HepG2 (cell line): ENCODE results near the gene GFER. TPM values are rescaled to one million over a fixed set of nuclear protein-coding genes. Genes with fewer than 3 reads are reported as not detected.

Source experiments
- BRF2 ChIP-seq: sonication (generic); formaldehyde crosslinking; IDR thresholded peaks from 2 replicates; pipeline ENCODE4 v1.8.1; 2022; ENCODE audit warnings: mild to moderate bottlenecking, missing genetic modification reagents
- DR1 ChIP-seq: sonication (generic); formaldehyde crosslinking; IDR thresholded peaks from 2 replicates; pipeline ENCODE4 v1.8.0; 2021; ENCODE audit warnings: mild to moderate bottlenecking, missing genetic modification reagents, inconsistent platforms
- MBNL3 ChIP-seq: fragments of 250-450 bp; sonication (Bioruptor Pico); conservative IDR thresholded peaks from 2 replicates; pipeline ENCODE4 v1.8.0; 2022; ENCODE audit warnings: mild to moderate bottlenecking, inconsistent platforms
- PATZ1 ChIP-seq: sonication (generic); formaldehyde crosslinking; IDR thresholded peaks from 2 replicates; pipeline ENCODE4 v1.4.0; 2020; ENCODE audit warnings: missing genetic modification reagents
- SMAD9 ChIP-seq: sonication (generic); formaldehyde crosslinking; IDR thresholded peaks from 2 replicates; pipeline ENCODE4 v1.5.1; 2020; ENCODE audit warnings: mild to moderate bottlenecking, missing genetic modification reagents
- TFDP1 ChIP-seq: IDR thresholded peaks from 2 replicates; pipeline ENCODE4 v1.6.1; 2016; ENCODE audit warnings: missing compliant biosample characterization, missing genetic modification reagents, borderline replicate concordance
- ZC3H13 ChIP-seq: sonication (generic); formaldehyde crosslinking; IDR thresholded peaks from 2 replicates; pipeline ENCODE4 v1.8.1; 2023; ENCODE audit warnings: mild to moderate bottlenecking, missing genetic modification reagents, moderate library complexity
- ZNF20 ChIP-seq: sonication (generic); formaldehyde crosslinking; IDR thresholded peaks from 2 replicates; pipeline ENCODE4 v1.4.0; 2020; ENCODE audit warnings: mild to moderate bottlenecking, moderate library complexity, missing genetic modification reagents
- ZNF362 ChIP-seq: sonication (generic); formaldehyde crosslinking; IDR thresholded peaks from 2 replicates; pipeline ENCODE4 v1.4.0; 2020; ENCODE audit warnings: missing genetic modification reagents, mild to moderate bottlenecking, borderline replicate concordance
- ZNF546 ChIP-seq: sonication (generic); formaldehyde crosslinking; conservative IDR thresholded peaks from 2 replicates; pipeline ENCODE4 v1.8.1; 2023; ENCODE audit warnings: mild to moderate bottlenecking, missing genetic modification reagents
- ZNF567 ChIP-seq: sonication (generic); formaldehyde crosslinking; IDR thresholded peaks from 2 replicates; pipeline ENCODE4 v1.8.1; 2023; ENCODE audit warnings: mild to moderate bottlenecking, missing genetic modification reagents, borderline replicate concordance
- ZNF614 ChIP-seq: IDR thresholded peaks from 2 replicates; pipeline ENCODE4 v1.6.1; 2018; ENCODE audit warnings: missing biosample characterization, missing genetic modification reagents, inconsistent platforms, borderline replicate concordance
- ZNF784 ChIP-seq: sonication (generic); formaldehyde crosslinking; IDR thresholded peaks from 2 replicates; pipeline ENCODE4 v1.5.1; 2020; ENCODE audit warnings: missing genetic modification reagents, mild to moderate bottlenecking, borderline replicate concordance
- polyA plus RNA-seq, 8 experiments: library from polyadenylated mRNA; depleted of rRNA in 3 of 8; stranded (reverse) in 7 of 8; unstranded in 1 of 8; fragments of >200 nt; fragmentation: Illumina TruSeq in 4 of 8; extraction: Trizol in 4 of 8; gene quantifications; 2 replicates each; pipeline versions ENCODE4 v1.2.1 to v1.2.3, GENCODE V29; 2011 to 2016; ENCODE audit warnings: low read depth in 4 of 8, missing spikeins in 1 of 8, mixed read lengths in 1 of 8; ENCODE audit not compliant: insufficient read depth in 1 of 8
- total RNA-seq, 5 experiments: library from RNA; depleted of rRNA; stranded (reverse); fragments of >200 nt; fragmentation: Illumina TruSeq; extraction: Trizol; gene quantifications; 2 replicates each; pipeline ENCODE4 v1.2.3, GENCODE V29; 2016; ENCODE audit warnings: low read depth in 1 of 5
- TF ChIP-seq, protein P1 (sequence below): sonication (generic); formaldehyde crosslinking; IDR thresholded peaks from 2 replicates; pipeline ENCODE4 v1.5.0; 2020; ENCODE audit warnings: missing genetic modification reagents, mild to moderate bottlenecking, borderline replicate concordance
- TF ChIP-seq, protein P2 (sequence below): sonication (generic); formaldehyde crosslinking; IDR thresholded peaks from 2 replicates; pipeline ENCODE4 v1.4.0; 2020; ENCODE audit warnings: missing genetic modification reagents

The GFER gene
- total and polyA plus RNA-seq, 2 of the 13 experiments (the other 11 are each of a cell fraction or from before 2014, with no cell fraction given), result 28.6 to 71.7 TPM

- TF ChIP-seq TFDP1 (CRISPR knock-in tag), result peak; percentile 31
- TF ChIP-seq MBNL3 (CRISPR knock-in tag), result no peak
- TF ChIP-seq BRF2 (CRISPR knock-in tag), result no peak
- 0 out of 2 replicates have a peak, but pooled peaks have one; percentile 60 for TF ChIP-seq ZNF20 (CRISPR knock-in tag)
- no peak; the same call in 1 of the 2 replicates for TF ChIP-seq ZNF567 (CRISPR knock-in tag)
- TF ChIP-seq, protein P1, sequence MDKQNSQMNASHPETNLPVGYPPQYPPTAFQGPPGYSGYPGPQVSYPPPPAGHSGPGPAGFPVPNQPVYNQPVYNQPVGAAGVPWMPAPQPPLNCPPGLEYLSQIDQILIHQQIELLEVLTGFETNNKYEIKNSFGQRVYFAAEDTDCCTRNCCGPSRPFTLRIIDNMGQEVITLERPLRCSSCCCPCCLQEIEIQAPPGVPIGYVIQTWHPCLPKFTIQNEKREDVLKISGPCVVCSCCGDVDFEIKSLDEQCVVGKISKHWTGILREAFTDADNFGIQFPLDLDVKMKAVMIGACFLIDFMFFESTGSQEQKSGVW, result no peak
- TF ChIP-seq DR1 (CRISPR knock-in tag), result no peak
- no peak for TF ChIP-seq SMAD9 (CRISPR knock-in tag)
- 0 out of 2 replicates have a peak, but pooled peaks have one; percentile 35 for TF ChIP-seq ZNF614
- TF ChIP-seq ZNF546 (CRISPR knock-in tag), result no peak
- TF ChIP-seq ZNF362 (CRISPR knock-in tag), result no peak
- TF ChIP-seq, protein P2, sequence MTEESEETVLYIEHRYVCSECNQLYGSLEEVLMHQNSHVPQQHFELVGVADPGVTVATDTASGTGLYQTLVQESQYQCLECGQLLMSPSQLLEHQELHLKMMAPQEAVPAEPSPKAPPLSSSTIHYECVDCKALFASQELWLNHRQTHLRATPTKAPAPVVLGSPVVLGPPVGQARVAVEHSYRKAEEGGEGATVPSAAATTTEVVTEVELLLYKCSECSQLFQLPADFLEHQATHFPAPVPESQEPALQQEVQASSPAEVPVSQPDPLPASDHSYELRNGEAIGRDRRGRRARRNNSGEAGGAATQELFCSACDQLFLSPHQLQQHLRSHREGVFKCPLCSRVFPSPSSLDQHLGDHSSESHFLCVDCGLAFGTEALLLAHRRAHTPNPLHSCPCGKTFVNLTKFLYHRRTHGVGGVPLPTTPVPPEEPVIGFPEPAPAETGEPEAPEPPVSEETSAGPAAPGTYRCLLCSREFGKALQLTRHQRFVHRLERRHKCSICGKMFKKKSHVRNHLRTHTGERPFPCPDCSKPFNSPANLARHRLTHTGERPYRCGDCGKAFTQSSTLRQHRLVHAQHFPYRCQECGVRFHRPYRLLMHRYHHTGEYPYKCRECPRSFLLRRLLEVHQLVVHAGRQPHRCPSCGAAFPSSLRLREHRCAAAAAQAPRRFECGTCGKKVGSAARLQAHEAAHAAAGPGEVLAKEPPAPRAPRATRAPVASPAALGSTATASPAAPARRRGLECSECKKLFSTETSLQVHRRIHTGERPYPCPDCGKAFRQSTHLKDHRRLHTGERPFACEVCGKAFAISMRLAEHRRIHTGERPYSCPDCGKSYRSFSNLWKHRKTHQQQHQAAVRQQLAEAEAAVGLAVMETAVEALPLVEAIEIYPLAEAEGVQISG, result peak; percentile 99
- peak; percentile 88 for TF ChIP-seq ZNF784
- TF ChIP-seq PATZ1 (CRISPR knock-in tag), result 0 out of 2 replicates have a peak, but pooled peaks have one; percentile 22
- TF ChIP-seq ZC3H13 (CRISPR knock-in tag), result peak; percentile 77
These were observed 26.0 kb downstream of the GFER start, which contains the start of gene ZNF598 (continued) for GRCh38 chr16:2009791-2010510.
